ENCODE measurements around the gene GMDS. TPM values are rescaled to one million over a fixed set of nuclear protein-coding genes. Genes with fewer than 3 reads are reported as not detected.

GMDS gene
- total and polyA plus RNA-seq, 7 donors, result 2.8 to 6.6 (median 4.7) TPM

DNA sequence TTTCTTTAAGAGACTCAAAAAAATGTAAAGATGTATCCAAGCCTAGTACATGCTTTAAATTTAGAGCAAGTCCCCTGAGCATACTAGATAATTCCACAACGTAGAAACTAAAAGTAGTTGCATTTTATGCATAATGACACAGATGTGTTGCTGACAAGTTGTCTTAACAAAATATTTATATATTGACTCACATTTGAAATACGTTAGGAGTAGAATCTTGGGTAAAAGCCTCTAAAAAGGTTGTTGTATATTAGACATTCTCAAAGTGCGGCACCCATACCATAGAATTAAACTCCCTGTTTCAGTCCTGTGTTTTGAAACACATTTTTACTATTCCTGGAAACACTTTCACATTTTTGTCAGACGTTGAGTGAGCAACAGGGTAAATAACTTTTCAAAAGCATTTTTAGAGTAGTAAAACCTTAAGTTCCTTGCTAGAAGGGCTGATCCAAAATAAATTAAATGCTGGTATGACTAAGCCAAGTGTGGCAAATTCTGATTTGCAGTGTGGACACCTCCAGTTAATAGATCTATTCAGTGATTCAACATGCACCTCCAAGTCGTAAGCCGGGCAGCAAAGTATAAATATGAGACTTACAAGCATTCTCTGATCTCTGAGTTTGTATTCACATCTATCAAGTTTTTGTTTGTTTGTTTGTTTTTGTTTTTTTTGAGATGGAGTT, 97.5 kb downstream of the GMDS start:
- DNase-seq (no peak), ATAC-seq (no peak)
- no peaks in the 10 kb centered on the region for H3K4me1 ChIP-seq
- H3K36me3 ChIP-seq (ENCODE audit: insufficient read depth in 1 of 2, low read depth in 1 of 2), result no peaks in the 10 kb centered on the region
- H3K4me3 ChIP-seq, result no peak overlapping the region
- TF ChIP-seq, protein P1, sequence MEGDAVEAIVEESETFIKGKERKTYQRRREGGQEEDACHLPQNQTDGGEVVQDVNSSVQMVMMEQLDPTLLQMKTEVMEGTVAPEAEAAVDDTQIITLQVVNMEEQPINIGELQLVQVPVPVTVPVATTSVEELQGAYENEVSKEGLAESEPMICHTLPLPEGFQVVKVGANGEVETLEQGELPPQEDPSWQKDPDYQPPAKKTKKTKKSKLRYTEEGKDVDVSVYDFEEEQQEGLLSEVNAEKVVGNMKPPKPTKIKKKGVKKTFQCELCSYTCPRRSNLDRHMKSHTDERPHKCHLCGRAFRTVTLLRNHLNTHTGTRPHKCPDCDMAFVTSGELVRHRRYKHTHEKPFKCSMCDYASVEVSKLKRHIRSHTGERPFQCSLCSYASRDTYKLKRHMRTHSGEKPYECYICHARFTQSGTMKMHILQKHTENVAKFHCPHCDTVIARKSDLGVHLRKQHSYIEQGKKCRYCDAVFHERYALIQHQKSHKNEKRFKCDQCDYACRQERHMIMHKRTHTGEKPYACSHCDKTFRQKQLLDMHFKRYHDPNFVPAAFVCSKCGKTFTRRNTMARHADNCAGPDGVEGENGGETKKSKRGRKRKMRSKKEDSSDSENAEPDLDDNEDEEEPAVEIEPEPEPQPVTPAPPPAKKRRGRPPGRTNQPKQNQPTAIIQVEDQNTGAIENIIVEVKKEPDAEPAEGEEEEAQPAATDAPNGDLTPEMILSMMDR (IDR thresholded peaks at IDR 0.05), result no peak
- no peak overlapping the region for H3K27ac ChIP-seq
- no peaks in the 10 kb centered on the region for H3K9me3 ChIP-seq
- WGBS, 3 donors, result 47 to 60% (median 53%) methylated on average over 6 of the region's 6 CpGs
- H3K27me3 ChIP-seq (ENCODE audit: insufficient read depth in 3 of 3, low read length in 2 of 3), result no peaks in the 10 kb centered on the region
- intact Hi-C loops (cut with DNase I), result no loop called here

DNA sequence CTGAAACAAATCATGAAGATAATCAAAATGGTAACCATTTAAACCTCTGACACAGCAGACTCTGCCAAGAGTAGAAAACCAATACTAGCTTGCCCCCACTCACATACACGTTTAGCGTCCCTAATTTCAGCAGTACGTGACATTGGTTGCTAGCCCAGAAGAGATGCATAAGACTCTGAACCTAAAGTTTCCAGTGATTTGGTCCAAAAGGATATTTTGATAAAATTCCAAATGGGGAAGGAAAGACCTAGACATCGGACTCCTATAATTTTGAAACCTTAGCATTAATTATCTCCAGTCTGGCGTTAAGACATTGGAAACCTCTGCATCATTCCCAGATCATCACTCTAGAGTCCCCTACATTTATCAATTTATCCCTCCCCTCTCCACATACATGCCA, 98.1 kb downstream of the GMDS start:
- TF ChIP-seq, protein P1 (IDR thresholded peaks at IDR 0.05), result no peak
- intact Hi-C loops (cut with DNase I), result no loop called here
- Histone ChIP-seq H3K36me3 (ENCODE audit: insufficient read depth in 1 of 2, low read depth in 1 of 2) (no peaks in the 10 kb centered on the region), H3K4me3 (no peak overlapping the region), H3K9me3 (no peaks in the 10 kb centered on the region), H3K27ac (no peak overlapping the region), H3K27me3 (ENCODE audit: insufficient read depth in 3 of 3, low read length in 2 of 3) (no peaks in the 10 kb centered on the region), H3K4me1 (no peaks in the 10 kb centered on the region)
- 69 to 77% (median 73%) methylated on average over 5 of the region's 5 CpGs for WGBS, 3 donors
- no peak for DNase-seq
- ATAC-seq, result no peak

DNA sequence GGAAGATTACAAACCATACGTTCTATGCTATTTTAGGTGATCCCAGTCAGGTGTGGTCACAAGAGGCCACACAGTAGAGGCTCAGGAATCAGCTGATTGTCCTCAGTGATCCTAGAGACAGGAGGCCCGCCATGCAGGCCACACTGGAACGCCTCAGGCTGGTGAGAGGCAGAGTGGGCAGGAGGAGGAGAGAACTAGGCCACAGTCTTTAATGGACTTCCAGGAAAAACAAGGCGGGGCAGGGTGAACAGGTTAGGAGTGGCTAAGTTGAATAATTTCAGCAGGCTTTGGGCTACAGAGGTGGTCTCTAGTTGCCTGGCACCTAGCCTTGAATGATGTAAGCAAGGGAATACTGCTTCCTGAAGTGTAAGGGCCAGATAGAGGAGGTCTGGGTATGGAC, 101.2 kb downstream of the GMDS start:
- Histone ChIP-seq H3K4me1 (no peaks in the 10 kb centered on the region), H3K27me3 (ENCODE audit: insufficient read depth in 3 of 3, low read length in 2 of 3) (no peaks in the 10 kb centered on the region), H3K36me3 (ENCODE audit: insufficient read depth in 1 of 2, low read depth in 1 of 2) (no peaks in the 10 kb centered on the region), H3K9me3 (no peaks in the 10 kb centered on the region), H3K27ac (no peak overlapping the region), H3K4me3 (no peak overlapping the region)
- intact Hi-C loops (cut with DNase I), result no loop called here
- WGBS, 3 donors, result 90 to 95% (median 91%) methylated on average over 4 of the region's 4 CpGs
- TF ChIP-seq, protein P1 (IDR thresholded peaks at IDR 0.05), result no peak
- DNase-seq (no peak), ATAC-seq (no peak)

DNA sequence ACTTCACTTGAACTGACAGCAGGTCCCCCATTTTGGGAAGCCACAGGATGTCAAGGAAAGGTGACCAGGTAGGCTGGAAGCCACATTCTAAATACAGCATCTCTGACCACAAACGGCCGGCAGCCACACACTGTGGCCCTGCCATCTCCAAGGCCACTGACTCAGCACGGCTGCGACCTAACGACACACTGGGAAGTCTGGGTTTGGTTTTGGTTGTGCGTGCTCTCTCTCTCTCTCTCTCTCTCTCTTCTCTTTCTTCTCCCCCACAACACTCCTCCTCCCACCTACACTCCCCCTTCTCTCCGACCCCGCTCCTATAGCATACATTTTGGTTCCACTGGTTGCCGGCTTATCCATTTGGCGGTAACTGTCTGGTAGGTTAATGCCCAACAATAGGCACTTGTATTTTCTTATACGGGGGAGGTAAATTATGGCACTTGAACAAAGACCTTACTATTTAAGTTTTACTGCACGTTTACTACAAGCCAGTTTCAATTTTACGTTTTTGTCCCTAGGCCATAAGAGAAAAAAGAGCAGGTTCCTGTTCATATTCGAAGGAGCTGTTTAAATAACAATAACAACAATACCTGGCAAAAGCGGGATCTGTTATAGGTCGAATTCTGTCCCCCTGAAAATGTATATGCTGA, 103.6 kb downstream of the GMDS start:
- Histone ChIP-seq H3K27me3 (ENCODE audit: insufficient read depth in 3 of 3, low read length in 2 of 3) (no peaks in the 10 kb centered on the region), H3K4me1 (no peaks in the 10 kb centered on the region), H3K9me3 (no peaks in the 10 kb centered on the region), H3K27ac (no peak overlapping the region), H3K36me3 (ENCODE audit: insufficient read depth in 1 of 2, low read depth in 1 of 2) (no peaks in the 10 kb centered on the region), H3K4me3 (no peak overlapping the region)
- intact Hi-C loops (cut with DNase I), result no loop called here
- no peak for ATAC-seq
- TF ChIP-seq, protein P1 (IDR thresholded peaks at IDR 0.05), result no peak
- DNase-seq, result no peak
- WGBS, 3 donors, result 77 to 80% (median 78%) methylated on average over 16 of the region's 16 CpGs

All from psoas muscle (tissue), 8 donors.